H9 (cell line): ENCODE results near the gene LTK. TPM values are rescaled to one million over a fixed set of nuclear protein-coding genes. Genes with fewer than 3 reads are reported as not detected.
A peak's percentile ranks its signal among the peaks of the same experiment; 100 is the strongest.

Experiments
- DNase-seq: peaks from one replicate; pipeline ENCODE4 v3.0.0-alpha.2; 2017
- H2AFZ ChIP-seq: one replicate; pipeline ENCODE4 v1.6.1; 2013; ENCODE audit warnings: mild to moderate bottlenecking, low read length, control low read depth, moderate library complexity
- H2AK5ac ChIP-seq: 2 replicates; pipeline ENCODE4 v1.6.1; 2013; ENCODE audit warnings: low read length, control low read depth, mixed read lengths; ENCODE audit not compliant: insufficient read length
- H2BK120ac ChIP-seq: one replicate; pipeline ENCODE4 v1.6.1; 2013; ENCODE audit warnings: low read depth, mild to moderate bottlenecking, low read length, control low read depth, inconsistent platforms; ENCODE audit not compliant: poor library complexity, severe bottlenecking
- H2BK12ac ChIP-seq: 2 replicates; pipeline ENCODE4 v1.6.1; 2013; ENCODE audit warnings: low read length, control low read depth, mixed read lengths, low read depth; ENCODE audit not compliant: insufficient read length
- H2BK15ac ChIP-seq: 2 replicates; pipeline ENCODE4 v1.6.1; 2013; ENCODE audit warnings: low read depth, low read length, control low read depth
- H2BK20ac ChIP-seq: one replicate; pipeline ENCODE4 v1.6.1; 2013; ENCODE audit warnings: low read depth, mild to moderate bottlenecking, low read length, control low read depth, inconsistent platforms; ENCODE audit not compliant: poor library complexity, severe bottlenecking
- H2BK5ac ChIP-seq: 2 replicates; pipeline ENCODE4 v1.6.1; 2013; ENCODE audit warnings: low read length, control low read depth, mixed read lengths; ENCODE audit not compliant: insufficient read length
- H3K14ac ChIP-seq: 2 replicates; pipeline ENCODE4 v1.6.1; 2013; ENCODE audit warnings: low read length, control low read depth; ENCODE audit not compliant: insufficient read depth
- H3K18ac ChIP-seq: 2 replicates; pipeline ENCODE4 v1.6.1; 2013; ENCODE audit warnings: low read depth, mild to moderate bottlenecking, mixed read lengths, low read length, control low read depth; ENCODE audit not compliant: insufficient read length
- H3K23ac ChIP-seq: 2 replicates; pipeline ENCODE4 v1.6.1; 2013; ENCODE audit warnings: low read length, control low read depth, mixed read lengths, low read depth; ENCODE audit not compliant: insufficient read length
- H3K23me2 ChIP-seq: 2 replicates; pipeline ENCODE4 v1.6.1; 2013; ENCODE audit warnings: low read depth, mild to moderate bottlenecking, mixed read lengths, low read length, control low read depth; ENCODE audit not compliant: insufficient read length, poor library complexity, severe bottlenecking
- H3K27ac ChIP-seq: 2 replicates; pipeline ENCODE4 v1.5.1; 2013; ENCODE audit warnings: low read length, control low read depth, mixed read lengths, low read depth; ENCODE audit not compliant: insufficient read length
- H3K27me3 ChIP-seq: 2 replicates; pipeline ENCODE4 v1.6.1; 2013; ENCODE audit warnings: low read length, control low read depth, inconsistent platforms; ENCODE audit not compliant: insufficient read depth
- H3K4ac ChIP-seq: 2 replicates; pipeline ENCODE4 v1.6.1; 2013; ENCODE audit warnings: low read depth, mild to moderate bottlenecking, control low read depth, inconsistent platforms, low read length, moderate library complexity
- H3K4me1 ChIP-seq: 2 replicates; pipeline ENCODE4 v1.6.1; 2013; ENCODE audit warnings: low read length, control low read depth, inconsistent platforms; ENCODE audit not compliant: insufficient read depth
- H3K4me2 ChIP-seq: 2 replicates; pipeline ENCODE4 v1.6.1; 2013; ENCODE audit warnings: low read length, control low read depth, mixed read lengths; ENCODE audit not compliant: insufficient read length, insufficient read depth
- H3K56ac ChIP-seq: 2 replicates; pipeline ENCODE4 v1.6.1; 2013; ENCODE audit warnings: low read depth, mild to moderate bottlenecking, mixed read lengths, low read length, control low read depth; ENCODE audit not compliant: insufficient read length
- H3K79me1 ChIP-seq: 2 replicates; pipeline ENCODE4 v1.6.1; 2013; ENCODE audit warnings: low read depth, mild to moderate bottlenecking, moderate library complexity, low read length, control low read depth, inconsistent platforms; ENCODE audit not compliant: insufficient read depth, poor library complexity, severe bottlenecking
- H3K79me2 ChIP-seq: 2 replicates; pipeline ENCODE4 v1.6.1; 2013; ENCODE audit warnings: low read length, control low read depth, inconsistent platforms; ENCODE audit not compliant: insufficient read depth
- H3K9ac ChIP-seq: 2 replicates; pipeline ENCODE4 v1.6.1; 2013; ENCODE audit warnings: low read length, control low read depth, mixed read lengths; ENCODE audit not compliant: insufficient read length; ENCODE audit errors: extremely low read depth
- H3K9me3 ChIP-seq: one replicate; pipeline ENCODE4 v1.6.1; 2013; ENCODE audit warnings: low read depth, low read length, inconsistent platforms; ENCODE audit not compliant: control insufficient read depth
- H3T11ph ChIP-seq: one replicate; pipeline ENCODE4 v1.6.1; 2013; ENCODE audit warnings: mild to moderate bottlenecking, low read length, control low read depth, inconsistent platforms
- H4K20me1 ChIP-seq: one replicate; pipeline ENCODE4 v1.6.1; 2013; ENCODE audit not compliant: control insufficient read depth, insufficient read length, insufficient read depth
- H4K5ac ChIP-seq: 2 replicates; pipeline ENCODE4 v1.6.1; 2013; ENCODE audit warnings: low read depth, mild to moderate bottlenecking, mixed read lengths, low read length, control low read depth; ENCODE audit not compliant: insufficient read length
- H4K8ac ChIP-seq: replicated peaks from 2 replicates; pipeline ENCODE4 v1.6.1; 2013; ENCODE audit warnings: low read length, control low read depth, mixed read lengths, low read depth; ENCODE audit not compliant: insufficient read length
- H4K91ac ChIP-seq: 2 replicates; pipeline ENCODE4 v1.6.1; 2013; ENCODE audit warnings: low read depth, mild to moderate bottlenecking, moderate library complexity, mixed read lengths, low read length, control low read depth; ENCODE audit not compliant: insufficient read length
- H3K27ac Mint-ChIP-seq, 3 experiments: 2 replicates in 2 of 3; 3 replicates in 1 of 3; pipeline ENCODE4 v1.8.0; 2020 to 2021; ENCODE audit warnings: mixed read lengths in 3 of 3, mild to moderate bottlenecking in 1 of 3, moderate library complexity in 1 of 3
- H3K27me3 Mint-ChIP-seq: 2 replicates; pipeline ENCODE4 v1.8.0; 2021; ENCODE audit warnings: low read depth, mild to moderate bottlenecking, moderate library complexity, mixed read lengths
- H3K36me3 Mint-ChIP-seq, 3 experiments: 2 replicates in 2 of 3; 3 replicates in 1 of 3; pipeline ENCODE4 v1.8.0; 2020 to 2021; ENCODE audit warnings: low read depth in 3 of 3, mixed read lengths in 3 of 3; ENCODE audit not compliant: insufficient read depth in 1 of 3
- H3K4me1 Mint-ChIP-seq, 2 experiments: 2 replicates each; pipeline ENCODE4 v1.8.0; 2020; ENCODE audit warnings: mixed read lengths in 2 of 2
- H3K4me3 Mint-ChIP-seq, 2 experiments: 2 replicates in 1 of 2; 3 replicates in 1 of 2; pipeline ENCODE4 v1.8.0; 2020 to 2021; ENCODE audit warnings: mild to moderate bottlenecking in 2 of 2, mixed read lengths in 2 of 2, moderate library complexity in 1 of 2
- H3K9me3 Mint-ChIP-seq, 2 experiments: 2 replicates in 1 of 2; 3 replicates in 1 of 2; pipeline ENCODE4 v1.8.0; 2020; ENCODE audit warnings: mild to moderate bottlenecking in 2 of 2, mixed read lengths in 2 of 2, moderate library complexity in 1 of 2
- CTCF ChIP-seq: fragments of 200-600 bp; sonication (generic); conservative IDR thresholded peaks from 3 replicates; pipeline ENCODE4 v1.8.0; 2021; ENCODE audit warnings: antibody characterized with exemption, mild to moderate bottlenecking
- total RNA-seq: library from RNA; stranded (reverse); gene quantifications from 2 replicates; pipeline ENCODE4 v1.2.1, GENCODE V29; 2021

Gene LTK
- total RNA-seq, 1 experiment from 2014 or later = 0.31 TPM

GRCh38 chr15:41483115-41483514 is 30.5 kb downstream of the LTK start:
- H3K9ac ChIP-seq = no peak overlapping the region
- no peak overlapping the region for H3K18ac ChIP-seq
- H4K91ac ChIP-seq = no peak overlapping the region
- H2BK15ac ChIP-seq = no peak overlapping the region
- H3K4ac ChIP-seq = no peak overlapping the region
- H3K23ac ChIP-seq = no peak overlapping the region
- Mint-ChIP-seq H3K36me3 (peaks cover 29 to 50% (median 37%) of the 10 kb centered on the region in 3 experiments; a peak in 6 of 7 replicates), H3K27ac (peak overlapping the region in 1 of 3 experiments; percentile 45; a peak in 1 of 7 replicates), H3K27me3 (peaks cover 3% of the 10 kb centered on the region; the same call in 1 of the 2 replicates), H3K4me1 (no peaks in the 10 kb centered on the region), H3K4me3 (no peak overlapping the region), H3K9me3 (no peaks in the 10 kb centered on the region)
- H2BK5ac ChIP-seq = no peak overlapping the region
- no peak overlapping the region for H3T11ph ChIP-seq
- no peaks in the 10 kb centered on the region for H4K20me1 ChIP-seq
- no peak overlapping the region for H2BK120ac ChIP-seq
- no peaks in the 10 kb centered on the region for H3K27me3 ChIP-seq
- H3K27ac ChIP-seq = no peak overlapping the region
- H2AK5ac ChIP-seq = no peak overlapping the region
- H3K9me3 ChIP-seq = no peaks in the 10 kb centered on the region
- H3K23me2 ChIP-seq = no peaks in the 10 kb centered on the region
- H3K14ac ChIP-seq = no peak overlapping the region
- H3K4me1 ChIP-seq = no peaks in the 10 kb centered on the region
- H3K79me1 ChIP-seq = no peaks in the 10 kb centered on the region
- DNase-seq = no peak
- no peak overlapping the region for H4K5ac ChIP-seq
- no peaks in the 10 kb centered on the region for H3K79me2 ChIP-seq
- H2AFZ ChIP-seq = no peak overlapping the region
- no peak overlapping the region for H2BK12ac ChIP-seq
- H2BK20ac ChIP-seq = no peak overlapping the region
- no peak overlapping the region for H3K56ac ChIP-seq
- no peak overlapping the region for H4K8ac ChIP-seq
- no peak overlapping the region for H3K4me2 ChIP-seq
- TF ChIP-seq CTCF = no peak
